Measurements from ENCODE around the gene ZNF283.

DNA sequence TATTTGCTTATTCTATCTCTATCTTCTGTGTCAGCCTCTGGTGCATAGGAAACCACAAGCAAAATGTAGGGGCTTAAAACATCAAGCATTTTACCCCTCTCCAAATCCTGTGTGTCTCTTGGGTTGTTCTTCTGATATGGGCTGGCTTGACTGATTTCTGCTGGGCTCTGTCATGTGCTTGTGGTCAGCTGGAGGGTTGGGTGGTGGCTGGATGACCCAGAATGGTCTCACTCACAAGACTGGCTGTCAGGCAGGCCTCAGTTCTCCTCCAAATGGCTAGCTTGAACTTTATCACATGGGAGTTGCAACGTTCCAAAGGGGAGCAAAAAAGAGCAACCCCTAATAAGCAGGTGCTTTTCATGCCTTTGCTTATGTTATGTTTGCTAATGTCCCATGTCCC, 15.3 kb upstream of the ZNF283 start:
- TF ChIP-seq, protein P1, sequence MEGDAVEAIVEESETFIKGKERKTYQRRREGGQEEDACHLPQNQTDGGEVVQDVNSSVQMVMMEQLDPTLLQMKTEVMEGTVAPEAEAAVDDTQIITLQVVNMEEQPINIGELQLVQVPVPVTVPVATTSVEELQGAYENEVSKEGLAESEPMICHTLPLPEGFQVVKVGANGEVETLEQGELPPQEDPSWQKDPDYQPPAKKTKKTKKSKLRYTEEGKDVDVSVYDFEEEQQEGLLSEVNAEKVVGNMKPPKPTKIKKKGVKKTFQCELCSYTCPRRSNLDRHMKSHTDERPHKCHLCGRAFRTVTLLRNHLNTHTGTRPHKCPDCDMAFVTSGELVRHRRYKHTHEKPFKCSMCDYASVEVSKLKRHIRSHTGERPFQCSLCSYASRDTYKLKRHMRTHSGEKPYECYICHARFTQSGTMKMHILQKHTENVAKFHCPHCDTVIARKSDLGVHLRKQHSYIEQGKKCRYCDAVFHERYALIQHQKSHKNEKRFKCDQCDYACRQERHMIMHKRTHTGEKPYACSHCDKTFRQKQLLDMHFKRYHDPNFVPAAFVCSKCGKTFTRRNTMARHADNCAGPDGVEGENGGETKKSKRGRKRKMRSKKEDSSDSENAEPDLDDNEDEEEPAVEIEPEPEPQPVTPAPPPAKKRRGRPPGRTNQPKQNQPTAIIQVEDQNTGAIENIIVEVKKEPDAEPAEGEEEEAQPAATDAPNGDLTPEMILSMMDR (IDR thresholded peaks at IDR 0.05): no peak
- TF ChIP-seq POLR2A (IDR thresholded peaks at IDR 0.05): no peak

All from body of pancreas (tissue), 4 donors.